Measurements from ENCODE around the gene USP40.

The USP40 gene

GRCh38 chr2:233442028-233442310, 124.6 kb downstream of the USP40 start:
- DNase-seq, result no peak

GRCh38 chr2:233441161-233442027, 125.2 kb downstream of the USP40 start:
- no peak for DNase-seq

- DNase-seq, result no peak
These were observed 125.9 kb downstream of the USP40 start for GRCh38 chr2:233440714-233441113.

GRCh38 chr2:233440314-233440713, 126.3 kb downstream of the USP40 start:
- no peak for DNase-seq

- DNase-seq, result no peak
These were observed 127.4 kb downstream of the USP40 start for GRCh38 chr2:233439191-233439590.

GRCh38 chr2:233438573-233439147, 127.9 kb downstream of the USP40 start:
- DNase-seq, result no peak

GRCh38 chr2:233437439-233437955, 129.1 kb downstream of the USP40 start:
- DNase-seq, result no peak

GRCh38 chr2:233436691-233437438, 129.7 kb downstream of the USP40 start:
- no peak for DNase-seq

GRCh38 chr2:233436191-233436581, 130.4 kb downstream of the USP40 start:
- no peak for DNase-seq

- no peak for DNase-seq
These were observed 131.0 kb downstream of the USP40 start for GRCh38 chr2:233435436-233436190.

GRCh38 chr2:233434666-233435330, 131.8 kb downstream of the USP40 start:
- DNase-seq, result no peak

GRCh38 chr2:233433794-233434193, 132.8 kb downstream of the USP40 start:
- no peak for DNase-seq

GRCh38 chr2:233433029-233433428, 133.6 kb downstream of the USP40 start:
- no peak for DNase-seq

GRCh38 chr2:233430651-233431050, 135.9 kb downstream of the USP40 start:
- DNase-seq, result no peak

- no peak for DNase-seq
These were observed 136.5 kb downstream of the USP40 start for GRCh38 chr2:233430081-233430480.

GRCh38 chr2:233429175-233429897, 137.2 kb downstream of the USP40 start:
- no peak for DNase-seq

GRCh38 chr2:233428438-233428837, 138.1 kb downstream of the USP40 start:
- DNase-seq, result no peak

GRCh38 chr2:233428008-233428407, 138.6 kb downstream of the USP40 start:
- DNase-seq, result no peak

GRCh38 chr2:233426619-233427342, 139.8 kb downstream of the USP40 start:
- peak; percentile 27 for DNase-seq
